ENCODE data around the gene APMAP.

GRCh38 chr20:24963672-24964505 lies 28.7 kb downstream of the APMAP start:
- TF ChIP-seq CTCF (IDR thresholded peaks at IDR 0.05; ENCODE audit: low read depth, low read length), result no peak
- TF ChIP-seq EZH2phosphoT487 (IDR thresholded peaks at IDR 0.05; ENCODE audit: low read depth), result no peak

Data from OCI-LY3 (cell line).